GM23248 (cell line): Measurements from ENCODE around the gene IQCN.

ENCODE experiments used
- EZH2 ChIP-seq: fragments of 200-600 bp; sonication (generic); IDR thresholded peaks from 2 replicates; pipeline ENCODE4 v1.6.1; 2018; ENCODE audit warnings: antibody characterized with exemption, mild to moderate bottlenecking; ENCODE audit not compliant: insufficient read depth, poor library complexity, severe bottlenecking
- EZH2phosphoT487 ChIP-seq: fragments of 200-600 bp; sonication (generic); IDR thresholded peaks from 2 replicates; pipeline ENCODE4 v1.6.1; 2018; ENCODE audit warnings: antibody characterized with exemption, moderate library complexity, mild to moderate bottlenecking, low read depth; ENCODE audit not compliant: insufficient read depth

DNA sequence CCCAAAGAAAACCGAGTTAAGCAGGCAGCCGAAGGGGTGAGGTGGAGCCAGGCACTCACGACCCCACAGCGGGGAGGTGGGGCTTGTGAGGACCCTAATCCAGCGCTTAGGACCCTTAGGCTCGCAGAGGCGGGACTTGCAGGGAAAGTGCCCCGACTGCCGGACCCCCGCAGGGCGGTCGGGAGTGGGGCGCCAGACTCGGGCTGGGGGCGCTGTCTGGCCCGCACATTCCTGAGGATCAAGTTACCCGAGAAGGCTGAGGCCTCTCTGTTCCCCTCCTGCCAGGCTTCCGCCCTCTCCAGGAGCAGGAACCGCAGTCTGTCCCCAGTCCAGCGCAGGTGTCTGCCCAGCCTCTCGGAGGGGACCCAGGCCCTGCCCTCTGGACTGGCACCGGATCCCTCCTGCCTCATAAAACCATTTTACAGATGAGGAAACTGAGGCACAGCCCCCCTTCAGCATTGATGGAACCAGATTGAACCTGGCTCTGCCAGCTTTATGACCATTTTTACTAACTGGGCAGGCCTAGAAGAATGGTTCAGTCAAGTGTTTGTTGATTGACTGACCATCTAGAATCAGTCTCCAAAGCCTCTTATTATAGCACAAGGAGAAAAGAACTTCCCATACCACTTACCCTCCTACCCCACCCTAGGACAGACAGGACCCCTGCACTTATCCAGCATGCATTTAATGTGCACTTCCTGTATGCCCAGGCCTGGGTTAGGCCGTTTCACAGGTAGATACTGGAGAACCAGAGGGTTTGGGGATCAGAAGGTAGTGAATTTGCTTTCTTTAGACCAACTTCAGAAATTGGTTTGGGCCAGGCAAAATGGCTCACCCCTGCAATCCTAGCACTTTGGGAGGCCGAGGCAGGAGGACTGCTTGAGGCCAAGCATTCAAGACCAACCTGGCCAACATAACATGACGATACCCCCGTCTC is 13.9 kb upstream of the IQCN start:
- TF ChIP-seq EZH2, result no peak
- no peak for TF ChIP-seq EZH2phosphoT487
